GM23338 (cell line): ENCODE results near the gene MAN1C1. TPM values are rescaled to one million over a fixed set of nuclear protein-coding genes. Genes with fewer than 3 reads are reported as not detected.

ENCODE experiments used
- ATAC-seq: fragments of 200-7000 bp; cut with Tn5 transposase; 3 replicates; pipeline ENCODE4 v1.9.1; 2020
- DNase-seq: peaks from one replicate; pipeline ENCODE4 v3.0.0-alpha.2; 2015; ENCODE audit warnings: low spot score
- H2AFZ ChIP-seq: fragments of 200-600 bp; sonication (generic); 2 replicates; pipeline ENCODE4 v1.8.0; 2016; ENCODE audit warnings: antibody characterized with exemption, mild to moderate bottlenecking, moderate library complexity
- H3F3A ChIP-seq: fragments of 200-600 bp; sonication (generic); replicated peaks from 2 replicates; pipeline ENCODE4 v1.8.0; 2017; ENCODE audit warnings: antibody characterized with exemption, mixed run types, low read depth
- H3K27ac ChIP-seq: fragments of 200-600 bp; sonication (generic); 2 replicates; pipeline ENCODE4 v1.6.1; 2016; ENCODE audit warnings: low read depth
- H3K27me3 ChIP-seq: fragments of 200-600 bp; sonication (generic); 2 replicates; pipeline ENCODE4 v1.8.0; 2016; ENCODE audit warnings: mild to moderate bottlenecking, mixed run types, moderate library complexity; ENCODE audit not compliant: insufficient read depth
- H3K36me3 ChIP-seq: fragments of 200-600 bp; sonication (generic); 2 replicates; pipeline ENCODE4 v1.8.0; 2016; ENCODE audit warnings: mild to moderate bottlenecking; ENCODE audit not compliant: insufficient read depth
- H3K4me1 ChIP-seq: fragments of 200-600 bp; sonication (generic); 2 replicates; pipeline ENCODE4 v1.8.0; 2016; ENCODE audit warnings: mild to moderate bottlenecking, moderate library complexity; ENCODE audit not compliant: insufficient read depth
- H3K4me2 ChIP-seq: fragments of 200-600 bp; sonication (generic); 2 replicates; pipeline ENCODE4 v1.7.1; 2017; ENCODE audit warnings: mixed run types
- H3K4me3 ChIP-seq: fragments of 200-600 bp; sonication (generic); 2 replicates; pipeline ENCODE4 v1.6.1; 2016; ENCODE audit warnings: mixed run types
- H3K79me2 ChIP-seq: fragments of 200-600 bp; sonication (generic); replicated peaks from 2 replicates; pipeline ENCODE4 v1.8.0; 2017; ENCODE audit warnings: mild to moderate bottlenecking; ENCODE audit not compliant: insufficient read depth
- H3K9me2 ChIP-seq: fragments of 200-600 bp; sonication (generic); 2 replicates; pipeline ENCODE4 v1.8.0; 2017; ENCODE audit not compliant: insufficient read depth
- H4K20me1 ChIP-seq: fragments of 200-600 bp; sonication (generic); replicated peaks from 2 replicates; pipeline ENCODE4 v1.8.0; 2017; ENCODE audit warnings: mild to moderate bottlenecking; ENCODE audit not compliant: insufficient read depth
- H3K27ac Mint-ChIP-seq: 2 replicates; pipeline ENCODE4 v1.8.0; 2020; ENCODE audit warnings: inconsistent platforms, mild to moderate bottlenecking, moderate library complexity, mixed read lengths
- H3K27me3 Mint-ChIP-seq: 3 replicates; pipeline ENCODE4 v1.8.0; 2022; ENCODE audit warnings: low read depth, mild to moderate bottlenecking, moderate library complexity, mixed read lengths, inconsistent platforms; ENCODE audit not compliant: insufficient read depth, poor library complexity
- H3K36me3 Mint-ChIP-seq: 3 replicates; pipeline ENCODE4 v1.8.0; 2021; ENCODE audit warnings: low read depth, mild to moderate bottlenecking, inconsistent platforms, moderate library complexity, mixed read lengths
- H3K4me1 Mint-ChIP-seq: 3 replicates; pipeline ENCODE4 v1.8.0; 2020; ENCODE audit warnings: mild to moderate bottlenecking, inconsistent platforms, mixed read lengths
- H3K4me3 Mint-ChIP-seq: 3 replicates; pipeline ENCODE4 v1.8.0; 2021; ENCODE audit warnings: moderate library complexity, mild to moderate bottlenecking, inconsistent platforms, mixed read lengths
- H3K9me3 Mint-ChIP-seq: 3 replicates; pipeline ENCODE4 v1.8.0; 2020; ENCODE audit warnings: moderate library complexity, mild to moderate bottlenecking, inconsistent platforms, mixed read lengths
- CREB1 ChIP-seq: fragments of 250-450 bp; sonication (Bioruptor Pico); IDR thresholded peaks from 2 replicates; pipeline ENCODE4 v1.5.0; 2020; ENCODE audit warnings: low read depth, mild to moderate bottlenecking, moderate library complexity
- EZH2 ChIP-seq: fragments of 200-600 bp; sonication (generic); IDR thresholded peaks from one replicate; pipeline ENCODE4 v1.8.0; 2017; ENCODE audit warnings: antibody characterized with exemption, mild to moderate bottlenecking, low read depth; ENCODE audit not compliant: unreplicated experiment
- EZH2phosphoT487 ChIP-seq: fragments of 200-600 bp; sonication (generic); IDR thresholded peaks from one replicate; pipeline ENCODE4 v1.8.1; 2018; ENCODE audit warnings: antibody characterized with exemption; ENCODE audit not compliant: unreplicated experiment
- JUNB ChIP-seq: IDR thresholded peaks from one replicate; pipeline ENCODE4 v1.6.1; 2016; ENCODE audit warnings: antibody characterized with exemption; ENCODE audit not compliant: unreplicated experiment
- NANOG ChIP-seq: IDR thresholded peaks from 2 replicates; pipeline ENCODE4 v1.6.1; 2016; ENCODE audit warnings: antibody characterized with exemption, borderline replicate concordance
- POLR2AphosphoS5 ChIP-seq: IDR thresholded peaks from 2 replicates; pipeline ENCODE4 v1.6.1; 2016; ENCODE audit warnings: antibody characterized with exemption, low read depth
- STAT1 ChIP-seq: IDR thresholded peaks from one replicate; pipeline ENCODE4 v1.6.1; 2016; ENCODE audit warnings: antibody characterized with exemption; ENCODE audit not compliant: unreplicated experiment
- ZNF114 ChIP-seq: fragments of 250-450 bp; sonication (Bioruptor Pico); IDR thresholded peaks from 2 replicates; pipeline ENCODE4 v1.5.0; 2020; ENCODE audit warnings: mild to moderate bottlenecking, moderate library complexity
- ZNF331 ChIP-seq: fragments of 250-450 bp; sonication (Bioruptor Pico); IDR thresholded peaks from 2 replicates; pipeline ENCODE4 v1.5.0; 2020; ENCODE audit warnings: low read depth, mild to moderate bottlenecking, moderate library complexity
- polyA plus RNA-seq: library from polyadenylated mRNA; unstranded; fragments of >200 nt; fragmentation: Nextera tagmentation; extraction: Ambion mirVana; gene quantifications from 2 replicates; pipeline ENCODE4 v1.2.1, GENCODE V29; 2016
- total RNA-seq: library from RNA; depleted of rRNA; stranded (reverse); fragments of >200 nt; shearing (Covaris generic); gene quantifications from 2 replicates; pipeline ENCODE4 v1.2.3, GENCODE V29; 2014
- TF ChIP-seq, protein P1 (sequence below), 2 experiments: fragments of 200-600 bp in 1 of 2; sonication (generic) in 1 of 2; conservative IDR thresholded peaks; 2 replicates each; pipeline versions ENCODE4 v1.5.1 to v1.6.1; 2016 to 2017; ENCODE audit warnings: antibody characterized with exemption in 2 of 2, low read depth in 2 of 2, mild to moderate bottlenecking in 2 of 2, moderate library complexity in 1 of 2
- TF ChIP-seq, protein P2 (sequence below): IDR thresholded peaks from one replicate; pipeline ENCODE4 v1.6.1; 2018; ENCODE audit warnings: antibody characterized with exemption; ENCODE audit not compliant: unreplicated experiment
- TF ChIP-seq, protein P3 (sequence below): IDR thresholded peaks from 2 replicates; pipeline ENCODE4 v1.6.1; 2016; ENCODE audit warnings: antibody characterized with exemption
- TF ChIP-seq, protein P4 (sequence below): fragments of 250-450 bp; sonication (Bioruptor Pico); IDR thresholded peaks from 2 replicates; pipeline ENCODE4 v1.5.0; 2020; ENCODE audit warnings: mild to moderate bottlenecking, moderate library complexity

MAN1C1 gene
- total and polyA plus RNA-seq, 2 experiments from 2014 or later = 5.4 to 13.6 TPM

DNA sequence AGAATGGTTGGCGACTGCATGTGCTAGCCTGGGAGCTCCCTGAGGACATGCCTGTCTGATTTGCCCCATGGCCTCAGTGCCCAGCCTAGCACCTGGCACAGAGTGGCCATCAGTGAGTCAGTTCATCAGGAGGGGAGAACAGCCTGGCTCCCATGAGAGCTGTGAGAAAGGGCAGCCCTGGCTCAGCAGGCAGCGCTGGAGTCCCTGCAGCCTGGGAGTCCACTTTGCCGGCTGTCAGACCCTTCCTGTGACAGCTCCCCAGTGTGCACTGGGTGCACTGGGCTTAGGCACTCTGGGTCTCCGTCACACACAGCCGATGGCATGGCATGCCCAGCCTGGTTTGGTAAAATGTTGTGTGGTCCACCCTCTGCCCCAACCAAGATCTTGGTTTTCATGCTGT lies 44.5 kb upstream of the MAN1C1 start:
- ATAC-seq (no peak), DNase-seq (no peak)
- no peaks in the 10 kb centered on the region for H3K79me2 ChIP-seq
- no peaks in the 10 kb centered on the region for H4K20me1 ChIP-seq
- H3K36me3 ChIP-seq = no peaks in the 10 kb centered on the region
- no peak overlapping the region for H2AFZ ChIP-seq
- TF ChIP-seq, protein P1, sequence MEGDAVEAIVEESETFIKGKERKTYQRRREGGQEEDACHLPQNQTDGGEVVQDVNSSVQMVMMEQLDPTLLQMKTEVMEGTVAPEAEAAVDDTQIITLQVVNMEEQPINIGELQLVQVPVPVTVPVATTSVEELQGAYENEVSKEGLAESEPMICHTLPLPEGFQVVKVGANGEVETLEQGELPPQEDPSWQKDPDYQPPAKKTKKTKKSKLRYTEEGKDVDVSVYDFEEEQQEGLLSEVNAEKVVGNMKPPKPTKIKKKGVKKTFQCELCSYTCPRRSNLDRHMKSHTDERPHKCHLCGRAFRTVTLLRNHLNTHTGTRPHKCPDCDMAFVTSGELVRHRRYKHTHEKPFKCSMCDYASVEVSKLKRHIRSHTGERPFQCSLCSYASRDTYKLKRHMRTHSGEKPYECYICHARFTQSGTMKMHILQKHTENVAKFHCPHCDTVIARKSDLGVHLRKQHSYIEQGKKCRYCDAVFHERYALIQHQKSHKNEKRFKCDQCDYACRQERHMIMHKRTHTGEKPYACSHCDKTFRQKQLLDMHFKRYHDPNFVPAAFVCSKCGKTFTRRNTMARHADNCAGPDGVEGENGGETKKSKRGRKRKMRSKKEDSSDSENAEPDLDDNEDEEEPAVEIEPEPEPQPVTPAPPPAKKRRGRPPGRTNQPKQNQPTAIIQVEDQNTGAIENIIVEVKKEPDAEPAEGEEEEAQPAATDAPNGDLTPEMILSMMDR (conservative IDR thresholded peaks at IDR 0.05; ENCODE audit: low read depth in 2 of 2) = no peak
- TF ChIP-seq POLR2AphosphoS5 = no peak
- TF ChIP-seq NANOG = no peak
- TF ChIP-seq JUNB = no peak
- no peak for TF ChIP-seq EZH2
- TF ChIP-seq EZH2phosphoT487 = no peak
- no peak for TF ChIP-seq ZNF114 (CRISPR knock-in tag)
- TF ChIP-seq, protein P2, sequence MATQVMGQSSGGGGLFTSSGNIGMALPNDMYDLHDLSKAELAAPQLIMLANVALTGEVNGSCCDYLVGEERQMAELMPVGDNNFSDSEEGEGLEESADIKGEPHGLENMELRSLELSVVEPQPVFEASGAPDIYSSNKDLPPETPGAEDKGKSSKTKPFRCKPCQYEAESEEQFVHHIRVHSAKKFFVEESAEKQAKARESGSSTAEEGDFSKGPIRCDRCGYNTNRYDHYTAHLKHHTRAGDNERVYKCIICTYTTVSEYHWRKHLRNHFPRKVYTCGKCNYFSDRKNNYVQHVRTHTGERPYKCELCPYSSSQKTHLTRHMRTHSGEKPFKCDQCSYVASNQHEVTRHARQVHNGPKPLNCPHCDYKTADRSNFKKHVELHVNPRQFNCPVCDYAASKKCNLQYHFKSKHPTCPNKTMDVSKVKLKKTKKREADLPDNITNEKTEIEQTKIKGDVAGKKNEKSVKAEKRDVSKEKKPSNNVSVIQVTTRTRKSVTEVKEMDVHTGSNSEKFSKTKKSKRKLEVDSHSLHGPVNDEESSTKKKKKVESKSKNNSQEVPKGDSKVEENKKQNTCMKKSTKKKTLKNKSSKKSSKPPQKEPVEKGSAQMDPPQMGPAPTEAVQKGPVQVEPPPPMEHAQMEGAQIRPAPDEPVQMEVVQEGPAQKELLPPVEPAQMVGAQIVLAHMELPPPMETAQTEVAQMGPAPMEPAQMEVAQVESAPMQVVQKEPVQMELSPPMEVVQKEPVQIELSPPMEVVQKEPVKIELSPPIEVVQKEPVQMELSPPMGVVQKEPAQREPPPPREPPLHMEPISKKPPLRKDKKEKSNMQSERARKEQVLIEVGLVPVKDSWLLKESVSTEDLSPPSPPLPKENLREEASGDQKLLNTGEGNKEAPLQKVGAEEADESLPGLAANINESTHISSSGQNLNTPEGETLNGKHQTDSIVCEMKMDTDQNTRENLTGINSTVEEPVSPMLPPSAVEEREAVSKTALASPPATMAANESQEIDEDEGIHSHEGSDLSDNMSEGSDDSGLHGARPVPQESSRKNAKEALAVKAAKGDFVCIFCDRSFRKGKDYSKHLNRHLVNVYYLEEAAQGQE = no peak
- TF ChIP-seq CREB1 (CRISPR knock-in tag) = no peak
- TF ChIP-seq STAT1 = no peak
- TF ChIP-seq, protein P3, sequence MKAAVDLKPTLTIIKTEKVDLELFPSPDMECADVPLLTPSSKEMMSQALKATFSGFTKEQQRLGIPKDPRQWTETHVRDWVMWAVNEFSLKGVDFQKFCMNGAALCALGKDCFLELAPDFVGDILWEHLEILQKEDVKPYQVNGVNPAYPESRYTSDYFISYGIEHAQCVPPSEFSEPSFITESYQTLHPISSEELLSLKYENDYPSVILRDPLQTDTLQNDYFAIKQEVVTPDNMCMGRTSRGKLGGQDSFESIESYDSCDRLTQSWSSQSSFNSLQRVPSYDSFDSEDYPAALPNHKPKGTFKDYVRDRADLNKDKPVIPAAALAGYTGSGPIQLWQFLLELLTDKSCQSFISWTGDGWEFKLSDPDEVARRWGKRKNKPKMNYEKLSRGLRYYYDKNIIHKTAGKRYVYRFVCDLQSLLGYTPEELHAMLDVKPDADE = no peak
- TF ChIP-seq ZNF331 = no peak
- TF ChIP-seq, protein P4, sequence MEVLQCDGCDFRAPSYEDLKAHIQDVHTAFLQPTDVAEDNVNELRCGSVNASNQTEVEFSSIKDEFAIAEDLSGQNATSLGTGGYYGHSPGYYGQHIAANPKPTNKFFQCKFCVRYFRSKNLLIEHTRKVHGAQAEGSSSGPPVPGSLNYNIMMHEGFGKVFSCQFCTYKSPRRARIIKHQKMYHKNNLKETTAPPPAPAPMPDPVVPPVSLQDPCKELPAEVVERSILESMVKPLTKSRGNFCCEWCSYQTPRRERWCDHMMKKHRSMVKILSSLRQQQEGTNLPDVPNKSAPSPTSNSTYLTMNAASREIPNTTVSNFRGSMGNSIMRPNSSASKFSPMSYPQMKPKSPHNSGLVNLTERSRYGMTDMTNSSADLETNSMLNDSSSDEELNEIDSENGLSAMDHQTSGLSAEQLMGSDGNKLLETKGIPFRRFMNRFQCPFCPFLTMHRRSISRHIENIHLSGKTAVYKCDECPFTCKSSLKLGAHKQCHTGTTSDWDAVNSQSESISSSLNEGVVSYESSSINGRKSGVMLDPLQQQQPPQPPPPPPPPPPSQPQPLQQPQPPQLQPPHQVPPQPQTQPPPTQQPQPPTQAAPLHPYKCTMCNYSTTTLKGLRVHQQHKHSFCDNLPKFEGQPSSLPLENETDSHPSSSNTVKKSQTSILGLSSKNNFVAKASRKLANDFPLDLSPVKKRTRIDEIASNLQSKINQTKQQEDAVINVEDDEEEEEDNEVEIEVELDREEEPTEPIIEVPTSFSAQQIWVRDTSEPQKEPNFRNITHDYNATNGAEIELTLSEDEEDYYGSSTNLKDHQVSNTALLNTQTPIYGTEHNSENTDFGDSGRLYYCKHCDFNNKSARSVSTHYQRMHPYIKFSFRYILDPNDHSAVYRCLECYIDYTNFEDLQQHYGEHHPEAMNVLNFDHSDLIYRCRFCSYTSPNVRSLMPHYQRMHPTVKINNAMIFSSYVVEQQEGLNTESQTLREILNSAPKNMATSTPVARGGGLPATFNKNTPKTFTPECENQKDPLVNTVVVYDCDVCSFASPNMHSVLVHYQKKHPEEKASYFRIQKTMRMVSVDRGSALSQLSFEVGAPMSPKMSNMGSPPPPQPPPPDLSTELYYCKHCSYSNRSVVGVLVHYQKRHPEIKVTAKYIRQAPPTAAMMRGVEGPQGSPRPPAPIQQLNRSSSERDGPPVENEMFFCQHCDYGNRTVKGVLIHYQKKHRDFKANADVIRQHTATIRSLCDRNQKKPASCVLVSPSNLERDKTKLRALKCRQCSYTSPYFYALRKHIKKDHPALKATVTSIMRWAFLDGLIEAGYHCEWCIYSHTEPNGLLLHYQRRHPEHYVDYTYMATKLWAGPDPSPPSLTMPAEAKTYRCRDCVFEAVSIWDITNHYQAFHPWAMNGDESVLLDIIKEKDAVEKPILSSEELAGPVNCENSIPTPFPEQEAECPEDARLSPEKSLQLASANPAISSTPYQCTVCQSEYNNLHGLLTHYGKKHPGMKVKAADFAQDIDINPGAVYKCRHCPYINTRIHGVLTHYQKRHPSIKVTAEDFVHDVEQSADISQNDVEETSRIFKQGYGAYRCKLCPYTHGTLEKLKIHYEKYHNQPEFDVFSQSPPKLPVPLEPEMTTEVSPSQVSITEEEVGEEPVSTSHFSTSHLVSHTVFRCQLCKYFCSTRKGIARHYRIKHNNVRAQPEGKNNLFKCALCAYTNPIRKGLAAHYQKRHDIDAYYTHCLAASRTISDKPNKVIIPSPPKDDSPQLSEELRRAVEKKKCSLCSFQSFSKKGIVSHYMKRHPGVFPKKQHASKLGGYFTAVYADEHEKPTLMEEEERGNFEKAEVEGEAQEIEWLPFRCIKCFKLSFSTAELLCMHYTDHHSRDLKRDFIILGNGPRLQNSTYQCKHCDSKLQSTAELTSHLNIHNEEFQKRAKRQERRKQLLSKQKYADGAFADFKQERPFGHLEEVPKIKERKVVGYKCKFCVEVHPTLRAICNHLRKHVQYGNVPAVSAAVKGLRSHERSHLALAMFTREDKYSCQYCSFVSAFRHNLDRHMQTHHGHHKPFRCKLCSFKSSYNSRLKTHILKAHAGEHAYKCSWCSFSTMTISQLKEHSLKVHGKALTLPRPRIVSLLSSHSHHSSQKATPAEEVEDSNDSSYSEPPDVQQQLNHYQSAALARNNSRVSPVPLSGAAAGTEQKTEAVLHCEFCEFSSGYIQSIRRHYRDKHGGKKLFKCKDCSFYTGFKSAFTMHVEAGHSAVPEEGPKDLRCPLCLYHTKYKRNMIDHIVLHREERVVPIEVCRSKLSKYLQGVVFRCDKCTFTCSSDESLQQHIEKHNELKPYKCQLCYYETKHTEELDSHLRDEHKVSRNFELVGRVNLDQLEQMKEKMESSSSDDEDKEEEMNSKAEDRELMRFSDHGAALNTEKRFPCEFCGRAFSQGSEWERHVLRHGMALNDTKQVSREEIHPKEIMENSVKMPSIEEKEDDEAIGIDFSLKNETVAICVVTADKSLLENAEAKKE (CRISPR knock-in tag) = no peak
- H3K27ac ChIP-seq = no peak overlapping the region
- no peaks in the 10 kb centered on the region for H3F3A ChIP-seq
- H3K4me1 ChIP-seq = peaks cover 27% of the 10 kb centered on the region
- no peak overlapping the region for H3K4me3 ChIP-seq
- Mint-ChIP-seq H3K9me3 (no peaks in the 10 kb centered on the region), H3K4me1 (peaks cover 42% of the 10 kb centered on the region), H3K4me3 (no peak overlapping the region), H3K36me3 (no peaks in the 10 kb centered on the region; the same call in 2 of the 3 replicates), H3K27me3 (peaks cover 21% of the 10 kb centered on the region), H3K27ac (no peak overlapping the region)
- no peak overlapping the region for H3K4me2 ChIP-seq
- H3K9me2 ChIP-seq = no peaks in the 10 kb centered on the region
- H3K27me3 ChIP-seq = no peaks in the 10 kb centered on the region
